Stimulated activated CD4-positive, alpha-beta T cell treated with anti-CD3 and anti-CD28 coated beads, Interleukin-2, amount 100 ng/mL, for 4 hours (primary cell): Measurements from ENCODE around the gene BRCA1.

Source experiments
- DNase-seq: peaks from one replicate; pipeline ENCODE4 v3.0.0-alpha.2; 2020; ENCODE audit warnings: low read depth

Gene BRCA1

DNA sequence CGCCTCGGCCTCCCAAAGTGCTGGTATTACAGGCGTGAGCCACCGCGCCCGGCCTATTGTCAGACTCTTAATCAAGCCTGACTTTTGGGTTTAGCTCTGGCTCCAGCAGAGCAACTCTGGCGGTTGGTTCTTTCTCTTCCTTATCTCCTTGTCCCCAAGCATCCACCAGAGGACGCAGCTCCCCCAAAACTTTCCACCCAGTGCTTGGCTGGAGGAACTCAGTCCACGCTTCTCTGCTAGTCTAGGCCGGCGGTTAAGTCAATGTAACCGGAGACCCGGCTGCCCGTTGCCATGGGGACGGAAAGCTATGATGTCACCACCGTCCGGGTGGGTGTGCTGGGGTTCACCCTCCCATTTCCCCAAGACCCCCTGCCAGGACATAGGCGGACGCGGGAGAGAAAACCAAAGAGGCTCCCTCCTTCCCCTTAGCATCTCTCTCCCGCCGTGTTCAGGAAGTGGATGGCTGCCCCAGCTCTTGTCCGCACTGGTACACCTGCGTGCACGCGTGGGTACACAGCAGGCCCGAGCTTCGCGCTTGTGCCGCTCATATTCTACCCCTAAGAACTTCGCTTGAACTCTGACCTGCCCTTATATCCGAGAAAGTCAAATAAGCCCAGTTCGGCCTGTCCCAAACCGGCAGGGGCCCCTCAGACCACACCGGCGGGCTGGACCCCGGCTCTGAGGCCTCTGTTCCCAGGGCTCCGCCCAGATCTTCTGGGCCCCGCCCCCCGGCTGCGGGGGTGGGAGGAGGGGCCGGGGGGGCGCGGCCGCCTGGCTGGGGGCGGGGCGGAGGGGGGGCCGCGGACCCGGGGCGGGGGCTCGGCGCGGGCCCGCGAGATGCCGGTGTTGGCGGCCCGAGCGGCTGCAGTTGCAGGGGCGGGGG lies 100.5 kb downstream of the BRCA1 start, which contains the start of gene RND2:
Gene RND2, plus strand, starts transcription at position 825 of the 883 bp plus-strand sequence. CDS start 117 bp downstream, outside the sequence.
- peak; percentile 73 for DNase-seq

DNA sequence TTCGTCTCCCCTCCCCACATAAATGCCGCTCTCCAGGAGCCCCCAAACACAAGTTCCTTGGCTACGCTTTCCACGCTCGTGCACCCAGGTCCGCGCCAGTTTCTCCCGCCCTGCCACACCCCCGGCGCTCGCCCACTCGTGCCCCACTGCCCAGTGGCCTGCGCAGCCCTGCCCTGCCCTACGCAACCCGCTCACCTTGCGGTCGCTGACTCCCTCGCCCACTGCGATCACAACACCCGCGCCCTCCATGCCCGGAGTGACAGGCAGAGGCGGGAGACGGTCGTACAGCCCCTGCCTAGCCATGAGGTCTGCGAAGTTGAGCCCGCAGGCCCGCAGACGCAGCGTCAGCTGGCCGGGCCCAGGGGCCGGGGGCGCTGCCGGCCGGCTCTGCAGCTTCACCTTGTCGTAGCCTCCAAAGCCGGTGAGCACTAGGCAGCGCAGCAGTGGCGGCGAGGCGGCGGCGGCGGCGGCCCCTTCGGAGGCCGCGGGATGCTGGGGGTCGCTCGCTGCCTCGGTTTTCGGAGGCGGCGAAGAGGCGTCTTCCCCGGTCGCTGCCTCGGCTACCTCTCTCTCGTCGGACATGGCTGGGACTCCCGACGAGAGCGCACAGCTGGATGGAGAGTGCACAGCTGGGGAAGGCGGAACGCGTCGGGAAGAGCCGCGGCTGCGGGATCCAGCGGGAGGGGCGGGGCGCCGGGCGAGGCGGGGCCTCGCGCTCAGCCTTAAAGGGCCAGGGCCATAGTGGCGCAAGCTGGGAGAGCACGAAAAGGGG lies 103.2 kb downstream of the BRCA1 start, which contains the start of gene VAT1:
Gene VAT1, minus strand, starts transcription at position 645 of the 772 bp plus-strand sequence. Its CDS starts 63 bp downstream, at position 582.
- peak; percentile 43 for DNase-seq

DNA sequence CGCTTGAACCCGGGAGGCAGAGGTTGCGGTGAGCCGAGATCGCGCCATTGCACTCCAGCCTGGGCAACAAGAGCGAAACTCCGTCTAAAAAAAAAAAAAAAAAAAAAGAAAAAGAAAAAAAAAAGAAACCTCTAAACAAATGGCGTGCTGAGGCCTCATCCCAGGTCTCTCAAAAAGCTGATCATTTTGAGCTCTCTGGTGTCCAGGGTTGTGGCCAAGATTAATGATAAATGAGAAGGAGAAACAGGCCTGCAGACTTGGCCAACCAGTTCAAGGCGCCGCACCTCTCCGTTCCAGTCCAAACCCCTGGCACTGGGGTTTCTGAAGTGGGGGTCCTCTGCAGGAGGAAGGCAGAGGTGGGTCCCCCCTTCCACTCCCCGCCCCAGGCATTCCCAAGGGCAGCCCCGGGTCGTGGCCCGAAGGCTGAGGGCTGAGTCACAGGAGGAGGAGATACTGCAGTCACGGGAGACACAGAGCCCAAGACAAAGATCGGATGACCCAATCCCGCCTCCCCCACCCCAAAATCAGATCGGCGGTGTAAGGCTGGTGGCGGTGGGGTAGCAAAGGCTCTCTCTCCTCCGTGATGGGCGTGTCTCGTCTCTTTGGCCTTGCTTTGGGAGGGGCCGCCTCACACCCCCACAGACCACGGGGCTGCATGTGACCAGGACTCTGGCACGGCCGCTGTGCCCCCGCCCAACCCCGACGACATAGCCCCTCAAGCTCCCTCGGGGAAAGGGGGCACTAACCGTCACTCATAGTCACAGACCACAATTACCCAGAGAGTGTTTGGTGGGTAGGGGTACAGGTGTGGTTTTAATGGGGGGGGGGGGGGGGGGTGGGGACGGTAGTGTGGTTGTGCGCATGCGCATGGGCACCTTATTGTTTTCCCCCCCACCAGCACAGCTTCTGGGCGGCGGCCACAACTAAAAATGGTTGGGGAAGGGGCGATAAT lies 104.1 kb downstream of the BRCA1 start:
- DNase-seq = no peak

DNA sequence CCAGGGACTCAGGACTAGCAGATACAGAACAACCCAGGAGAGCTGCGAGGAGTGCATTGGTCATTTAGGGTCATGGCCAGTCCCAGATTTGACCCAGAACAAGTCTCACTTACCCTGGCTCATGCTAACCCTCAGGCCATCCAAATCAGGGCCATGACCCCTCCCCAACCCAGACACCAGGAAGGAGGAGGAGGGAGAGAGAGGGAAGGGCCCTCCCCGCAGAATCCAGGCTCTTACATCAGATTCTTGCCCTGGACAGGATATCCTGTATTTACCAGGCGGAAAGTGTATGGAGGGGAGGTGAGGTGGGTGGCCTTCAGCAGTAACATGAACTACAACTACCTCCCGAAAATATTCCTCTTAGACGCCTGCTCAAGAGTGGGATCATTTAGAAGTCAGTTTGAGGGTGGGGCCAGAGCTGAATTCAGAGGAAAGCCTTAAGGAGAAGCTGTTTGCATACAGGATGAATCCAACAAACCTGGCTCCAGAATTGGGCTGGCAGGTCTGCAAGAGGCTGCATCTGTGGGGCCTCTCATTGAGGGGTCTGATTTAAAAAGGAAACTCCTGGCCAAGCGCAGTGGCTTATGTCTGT lies 105.0 kb downstream of the BRCA1 start:
- no peak for DNase-seq

DNA sequence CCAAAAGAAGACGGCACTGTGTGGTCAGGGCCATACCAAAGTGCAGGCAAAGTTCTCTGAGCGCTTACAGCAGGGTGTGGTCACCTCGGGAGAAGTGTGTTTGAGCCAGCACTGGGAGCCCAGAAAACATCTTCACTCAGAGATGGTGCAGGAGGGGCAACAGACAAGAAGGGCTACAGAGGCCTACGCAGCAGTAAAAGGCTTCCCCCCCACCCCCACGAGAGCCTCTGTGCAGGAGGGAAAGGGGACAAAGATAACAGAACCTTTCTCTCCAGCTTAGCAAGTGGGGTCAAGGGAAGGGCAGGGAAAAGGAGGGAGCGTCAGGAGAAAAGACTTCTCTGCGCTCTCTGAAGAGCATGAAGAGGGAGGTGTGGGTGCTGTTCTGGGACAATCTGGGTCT lies 105.7 kb downstream of the BRCA1 start:
- DNase-seq = no peak

DNA sequence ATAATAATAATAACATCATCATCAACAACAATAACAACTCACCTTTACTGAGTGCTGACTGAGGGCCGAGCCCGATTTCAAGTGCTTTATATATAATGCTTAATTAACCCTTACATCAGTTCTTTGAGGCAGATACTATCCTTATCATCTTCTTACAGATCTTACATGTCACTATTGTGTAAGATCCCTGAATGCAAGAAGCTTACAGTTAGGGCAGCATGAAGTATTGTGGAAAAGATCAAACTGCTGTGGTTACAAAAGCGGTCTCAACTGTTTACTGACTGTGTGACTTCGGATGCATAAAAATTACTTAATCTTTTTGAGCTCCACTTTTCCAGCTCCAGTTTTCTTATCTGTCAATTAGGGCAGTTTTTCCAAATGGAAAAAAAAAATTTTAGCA lies 106.2 kb downstream of the BRCA1 start:
- no peak for DNase-seq

DNA sequence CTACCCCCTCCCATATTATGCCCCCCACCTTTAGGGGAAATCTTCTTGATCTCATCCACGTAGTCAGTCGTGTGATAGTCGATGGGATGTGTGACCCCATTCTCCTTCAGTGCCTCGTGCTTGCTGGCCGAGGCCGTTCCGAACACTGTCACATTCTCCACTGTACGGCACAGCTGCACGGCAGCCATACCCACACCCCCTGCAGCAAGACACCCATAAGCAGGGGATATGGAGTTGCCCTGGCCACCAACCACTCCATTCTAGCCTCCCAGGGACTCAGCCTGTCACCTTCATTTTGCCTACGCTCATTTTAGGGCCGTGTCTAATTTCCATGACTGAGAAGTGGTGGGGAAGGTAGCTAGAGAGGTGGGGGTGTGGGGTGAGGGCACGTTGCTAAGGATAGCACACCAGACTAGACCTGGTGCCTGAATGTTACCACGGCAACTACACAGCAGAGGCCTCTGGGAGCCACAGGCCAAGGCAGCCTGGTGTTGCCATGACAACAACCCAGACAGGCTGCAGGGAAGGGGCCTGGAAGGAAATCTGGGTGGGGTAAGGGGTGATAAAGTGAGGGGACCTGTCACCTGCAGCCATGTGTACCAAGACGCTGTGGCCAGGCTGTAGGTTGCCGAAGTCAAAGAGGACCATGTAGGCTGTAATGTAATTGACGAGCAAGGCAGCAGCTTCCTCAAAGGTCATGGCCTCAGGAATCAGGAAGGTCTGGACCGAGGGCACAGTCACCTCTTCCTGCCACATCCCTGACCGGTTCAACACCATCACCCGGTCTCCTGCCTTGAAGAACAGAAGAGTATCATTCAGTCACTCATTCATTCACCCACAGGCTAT lies 106.9 kb downstream of the BRCA1 start:
- DNase-seq = no peak

DNA sequence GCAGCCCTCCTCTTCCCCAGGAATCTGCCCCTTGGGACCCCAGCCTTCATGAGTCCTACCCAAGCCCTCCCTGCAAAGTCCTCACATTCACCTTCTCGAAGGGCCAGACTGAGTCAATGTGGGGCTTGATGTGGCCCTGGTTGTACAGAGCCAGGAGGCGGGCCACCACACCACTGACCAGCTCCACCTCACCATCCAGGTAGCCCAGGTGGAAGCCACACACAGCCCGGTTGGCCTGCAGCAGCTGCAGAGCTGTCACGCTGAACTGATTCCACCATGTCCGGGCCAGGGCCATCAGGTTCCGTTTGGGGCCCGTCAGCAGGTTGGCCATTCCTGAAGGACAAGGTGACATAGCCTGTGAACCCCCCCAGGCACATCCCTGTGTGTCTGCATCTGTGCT lies 108.9 kb downstream of the BRCA1 start:
- no peak for DNase-seq

DNA sequence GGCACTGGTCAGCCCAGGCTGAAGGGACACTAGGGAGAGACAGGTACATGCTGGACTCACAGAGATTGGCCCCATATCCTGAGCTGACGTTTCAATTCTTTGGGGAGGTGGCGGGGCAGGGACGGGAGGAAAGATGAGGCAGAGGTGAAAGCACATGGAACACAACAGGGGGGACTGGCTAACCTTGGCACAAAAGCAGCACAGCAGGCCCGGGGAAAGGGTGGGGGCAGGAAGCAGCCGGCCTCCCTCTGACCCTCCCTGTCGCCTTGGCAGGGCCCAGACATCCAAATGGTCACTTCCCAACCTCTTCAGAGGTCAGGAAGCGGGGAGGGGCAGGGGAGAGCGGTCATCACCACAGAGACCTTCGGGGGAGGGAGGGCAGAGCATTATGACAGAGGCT lies 109.6 kb downstream of the BRCA1 start:
- DNase-seq = no peak

DNA sequence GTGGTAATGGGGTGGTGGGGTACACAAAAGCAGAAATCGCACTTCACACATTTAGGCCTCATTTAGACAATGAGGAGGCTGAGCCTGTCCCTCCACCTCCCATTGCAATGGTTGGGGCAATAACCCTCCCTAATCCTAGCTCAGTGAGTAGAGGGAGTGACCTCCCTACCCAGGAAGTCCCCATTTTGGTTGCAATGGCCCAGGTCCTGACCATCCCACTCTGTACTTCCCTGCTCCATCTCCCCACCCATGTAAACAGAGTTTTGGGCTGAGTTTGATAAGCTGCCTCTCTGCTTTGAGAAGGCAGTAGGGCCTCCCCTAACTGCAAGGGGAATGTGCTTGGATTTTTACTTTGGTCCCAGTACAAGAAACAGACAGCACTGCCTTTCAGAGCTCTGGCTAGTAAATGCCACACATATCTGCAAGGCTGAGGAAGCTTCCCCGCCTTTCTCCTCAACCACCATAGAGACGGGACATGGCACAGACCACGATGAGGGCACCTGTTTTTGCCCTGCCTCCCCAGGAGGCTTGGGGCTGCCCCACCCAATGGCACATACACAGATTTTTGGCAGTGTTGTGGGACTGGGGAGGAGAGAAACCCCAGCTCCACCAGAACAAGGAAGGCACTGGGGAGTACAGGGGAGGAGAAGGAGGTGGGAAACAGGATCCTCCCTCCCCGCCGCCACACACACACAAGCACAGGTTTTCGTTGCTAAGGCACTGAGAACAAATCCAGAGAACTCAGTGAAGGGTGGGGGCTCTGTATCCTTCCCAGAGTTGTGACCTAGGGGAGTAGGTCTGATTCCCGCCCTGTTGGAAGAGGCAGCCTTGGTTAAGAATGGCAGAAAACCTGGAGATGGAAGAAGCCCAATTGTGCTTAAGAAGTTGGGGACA lies 110.3 kb downstream of the BRCA1 start:
- DNase-seq = no peak

DNA sequence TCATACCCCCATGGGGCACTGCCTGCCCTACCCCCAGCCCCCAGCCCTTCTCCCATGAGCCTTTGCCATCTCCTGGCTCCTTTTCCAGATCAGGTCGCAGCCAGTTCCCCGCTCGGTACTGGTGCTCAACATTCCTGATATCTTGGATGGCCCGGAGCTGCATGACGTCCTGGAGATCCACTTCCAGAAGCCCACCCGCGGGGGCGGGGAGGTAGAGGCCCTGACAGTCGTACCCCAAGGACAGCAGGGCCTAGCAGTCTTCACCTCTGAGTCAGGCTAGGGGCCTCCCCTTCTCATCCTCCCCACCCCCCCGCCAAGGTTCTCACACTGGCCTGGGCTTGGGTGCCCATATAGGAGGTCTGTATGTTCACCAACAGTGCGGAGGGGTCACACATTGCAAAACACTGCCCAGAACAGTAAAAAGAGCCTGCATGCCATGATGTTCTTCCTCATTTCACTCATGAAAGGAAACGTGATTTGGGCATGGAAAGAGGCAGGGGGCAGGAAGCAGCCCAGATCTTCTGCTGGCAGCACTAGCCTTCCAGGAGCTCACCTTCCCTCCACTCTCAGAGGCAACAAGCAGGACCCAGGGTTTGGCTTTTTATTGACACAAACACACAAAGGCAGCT lies 111.0 kb downstream of the BRCA1 start:
- no peak for DNase-seq

DNA sequence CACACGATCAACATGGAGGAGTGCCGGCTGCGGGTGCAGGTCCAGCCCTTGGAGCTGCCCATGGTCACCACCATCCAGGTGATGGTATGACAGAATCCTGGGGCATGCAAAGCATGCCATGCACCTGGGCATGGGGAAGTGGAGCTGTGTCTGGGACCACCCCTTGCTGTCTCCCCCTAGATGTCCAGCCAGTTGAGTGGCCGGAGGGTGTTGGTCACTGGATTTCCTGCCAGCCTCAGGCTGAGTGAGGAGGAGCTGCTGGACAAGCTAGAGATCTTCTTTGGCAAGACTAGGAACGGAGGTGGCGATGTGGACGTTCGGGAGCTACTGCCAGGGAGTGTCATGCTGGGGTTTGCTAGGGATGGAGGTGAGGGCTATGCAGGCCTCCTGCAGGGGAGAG lies 111.9 kb downstream of the BRCA1 start:
- DNase-seq = no peak

DNA sequence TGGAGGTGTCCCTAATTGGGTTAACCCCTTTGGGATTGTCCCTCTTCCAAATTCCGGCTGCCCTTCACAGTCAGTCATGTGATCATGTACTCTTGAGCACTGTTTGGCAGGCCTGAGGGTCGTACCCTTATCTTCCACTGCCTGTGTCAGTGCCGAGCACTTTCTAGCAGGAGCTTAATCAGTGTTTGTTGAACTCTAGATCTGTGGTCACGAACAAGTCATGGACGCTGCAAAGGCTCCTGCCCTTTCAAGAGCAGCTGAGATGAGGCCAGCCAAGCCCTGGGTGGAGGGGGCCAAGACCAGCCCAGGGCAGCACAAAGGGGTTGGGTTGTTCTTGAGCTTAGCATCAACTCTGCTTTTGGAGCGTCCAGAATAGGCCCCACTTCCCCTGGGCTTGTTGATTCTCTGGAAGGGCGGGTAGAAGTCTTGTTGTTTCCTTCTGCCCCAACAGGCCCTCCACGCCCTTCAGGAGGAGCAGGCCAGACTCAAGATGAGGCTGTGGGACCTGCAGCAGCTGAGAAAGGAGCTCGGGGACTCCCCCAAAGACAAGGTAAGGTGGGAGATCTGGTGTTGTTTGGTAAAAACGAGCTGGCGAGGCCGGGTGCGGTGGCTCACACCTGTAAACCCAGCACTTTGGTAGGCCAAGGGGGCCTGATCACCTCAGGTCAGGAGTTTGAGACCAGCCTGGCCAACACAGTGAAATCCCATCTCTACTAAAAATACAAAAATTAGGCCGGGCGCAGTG lies 113.3 kb downstream of the BRCA1 start:
- no peak for DNase-seq

DNA sequence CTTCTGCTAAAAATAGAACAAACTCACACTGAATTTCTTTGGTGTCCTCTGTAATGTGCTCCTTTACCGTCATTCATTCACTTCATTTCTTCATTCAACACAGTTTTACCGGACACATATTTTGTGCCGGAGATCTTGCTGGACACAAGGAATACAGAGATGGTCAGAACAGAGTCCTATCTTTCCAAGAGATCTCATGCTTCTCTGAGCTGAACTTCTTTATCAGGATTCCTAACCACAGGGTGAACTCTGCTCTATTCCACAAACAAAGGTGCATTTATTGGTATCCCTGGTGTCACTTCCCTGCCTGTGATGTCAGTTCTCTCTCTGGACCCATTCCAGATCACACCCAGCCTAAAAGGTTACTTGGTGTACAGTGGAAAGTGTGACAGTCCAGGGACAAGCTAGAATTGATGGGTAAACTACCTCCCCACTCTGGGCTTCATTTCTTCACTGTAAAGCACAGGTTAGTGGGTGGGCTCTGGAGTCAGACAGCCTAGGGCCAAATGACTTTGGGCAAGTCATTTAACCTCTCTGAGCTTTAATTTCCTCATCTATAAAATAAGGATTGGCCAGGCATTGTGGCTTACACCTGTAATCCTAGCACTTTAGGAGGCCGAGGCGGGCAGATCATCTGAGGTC lies 114.4 kb downstream of the BRCA1 start:
- DNase-seq = no peak

DNA sequence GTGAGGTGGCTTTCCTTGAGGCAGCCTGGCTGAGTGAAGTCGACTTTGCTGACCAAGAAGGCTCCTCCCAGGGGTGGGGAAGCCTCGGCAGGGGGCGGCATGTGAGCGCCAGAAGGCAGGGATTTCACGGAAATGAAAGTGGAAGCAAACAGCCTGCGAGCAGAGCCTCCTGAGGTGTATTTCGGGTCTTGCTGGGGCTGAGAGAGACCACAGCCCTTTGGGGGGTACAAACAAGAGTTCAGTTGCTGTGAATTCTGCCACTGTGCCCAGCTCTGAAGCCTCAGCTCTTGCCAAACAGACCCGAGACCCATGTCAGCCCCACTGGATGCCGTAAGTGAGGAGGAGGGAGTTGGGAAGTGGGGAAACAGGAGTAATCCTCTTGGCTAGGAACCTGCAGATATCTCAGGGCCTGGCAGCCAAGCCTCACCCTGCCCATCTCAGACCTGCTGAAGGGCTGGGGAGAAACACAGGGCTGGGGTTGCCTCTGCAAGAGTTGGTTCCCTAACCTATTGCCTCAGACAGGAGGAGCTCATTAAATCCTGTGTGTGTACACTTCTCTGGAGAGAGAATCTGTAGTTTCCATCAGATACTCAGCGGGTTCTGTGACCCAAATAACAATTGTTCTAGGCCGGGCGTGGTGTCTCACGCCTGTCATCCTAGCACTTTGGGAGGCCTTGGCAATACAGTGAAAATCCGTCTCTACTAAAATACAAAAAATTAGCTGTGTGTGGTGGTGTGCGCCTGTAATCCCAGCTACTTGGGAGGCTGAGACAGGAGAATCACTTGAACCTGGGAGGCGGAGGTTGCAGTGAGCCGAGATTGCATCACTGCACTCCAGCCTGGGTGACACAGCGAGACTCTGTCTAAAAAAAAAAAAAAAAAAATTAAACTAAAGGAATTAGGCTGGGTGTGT lies 118.3 kb downstream of the BRCA1 start, which contains the start of gene IFI35:
Gene IFI35, plus strand, starts transcription at position 146 of the 913 bp plus-strand sequence. Its CDS starts 164 bp downstream, at position 310.
- peak; percentile 87 for DNase-seq

DNA sequence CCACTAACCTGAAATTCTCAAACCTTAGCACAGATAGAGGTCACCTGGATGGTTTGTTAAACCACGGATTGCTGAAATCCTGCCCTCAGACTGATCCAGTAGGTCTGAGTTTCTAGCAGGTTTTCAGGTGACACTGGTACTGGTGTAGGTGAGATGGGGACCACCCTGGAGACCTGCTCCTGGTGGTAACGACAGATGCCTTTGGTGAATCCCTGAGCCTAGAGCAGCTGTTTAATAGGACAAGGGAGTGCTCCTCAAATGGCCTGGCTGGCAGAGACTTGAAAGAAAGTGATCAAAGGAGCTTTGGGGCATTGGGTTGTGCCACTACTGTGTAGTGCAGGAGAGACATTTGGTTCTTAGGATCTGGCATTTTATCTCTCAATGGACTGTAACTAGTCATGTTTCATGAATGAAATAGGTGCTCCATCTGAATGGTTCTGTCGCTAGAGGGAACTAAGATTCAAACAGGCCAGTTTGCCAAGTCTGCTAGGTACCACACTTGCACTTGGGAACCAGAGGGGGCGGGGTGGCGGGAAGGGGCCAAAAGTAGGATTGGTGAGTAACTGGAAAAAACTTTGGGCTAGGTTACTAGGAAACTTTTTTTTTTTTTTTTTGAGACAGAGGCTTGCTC lies 121.5 kb downstream of the BRCA1 start:
- no peak for DNase-seq
